ENCODE results near the gene MORN1.

Gene MORN1

GRCh38 chr1:2308844-2309243 is 82.5 kb downstream of the MORN1 start:
- H3K4me3 ChIP-seq (ENCODE audit: low read depth in 1 of 2, low read length in 2 of 2): no peak overlapping the region
- no peak overlapping the region for H3K9ac ChIP-seq (ENCODE audit: low read length)
- H3K4me1 ChIP-seq (ENCODE audit: insufficient read depth, low read length): peaks cover 60% of the 10 kb centered on the region
- H3K27me3 ChIP-seq (ENCODE audit: control insufficient read depth in 1 of 2, insufficient read depth in 2 of 2, low read length in 2 of 2): no peaks in the 10 kb centered on the region
- no peak overlapping the region for H3K27ac ChIP-seq (ENCODE audit: low read depth, low read length)
- H3K36me3 ChIP-seq (ENCODE audit: insufficient read depth, low read length): peaks cover 23% of the 10 kb centered on the region
- no peaks in the 10 kb centered on the region for H3K9me3 ChIP-seq (ENCODE audit: low read length)

GRCh38 chr1:2307972-2308371 is 83.4 kb downstream of the MORN1 start:
- no peak overlapping the region for H3K4me3 ChIP-seq (ENCODE audit: low read depth in 1 of 2, low read length in 2 of 2)
- H3K9ac ChIP-seq (ENCODE audit: low read length): no peak overlapping the region
- H3K27me3 ChIP-seq (ENCODE audit: control insufficient read depth in 1 of 2, insufficient read depth in 2 of 2, low read length in 2 of 2): no peaks in the 10 kb centered on the region
- peaks cover 32% of the 10 kb centered on the region for H3K36me3 ChIP-seq (ENCODE audit: insufficient read depth, low read length)
- H3K27ac ChIP-seq (ENCODE audit: low read depth, low read length): no peak overlapping the region
- no peaks in the 10 kb centered on the region for H3K9me3 ChIP-seq (ENCODE audit: low read length)
- peaks cover 58% of the 10 kb centered on the region for H3K4me1 ChIP-seq (ENCODE audit: insufficient read depth, low read length)

GRCh38 chr1:2307064-2307605 is 84.2 kb downstream of the MORN1 start:
- Histone ChIP-seq H3K9me3 (ENCODE audit: low read length) (no peaks in the 10 kb centered on the region), H3K4me3 (ENCODE audit: low read depth in 1 of 2, low read length in 2 of 2) (no peak overlapping the region), H3K27ac (ENCODE audit: low read depth, low read length) (no peak overlapping the region), H3K9ac (ENCODE audit: low read length) (no peak overlapping the region), H3K36me3 (ENCODE audit: insufficient read depth, low read length) (peaks cover 38% of the 10 kb centered on the region), H3K4me1 (ENCODE audit: insufficient read depth, low read length) (peaks cover 50% of the 10 kb centered on the region), H3K27me3 (ENCODE audit: control insufficient read depth in 1 of 2, insufficient read depth in 2 of 2, low read length in 2 of 2) (no peaks in the 10 kb centered on the region)

GRCh38 chr1:2306151-2306978 is 85.0 kb downstream of the MORN1 start:
- Histone ChIP-seq H3K4me1 (ENCODE audit: insufficient read depth, low read length) (peaks cover 48% of the 10 kb centered on the region), H3K36me3 (ENCODE audit: insufficient read depth, low read length) (peaks cover 38% of the 10 kb centered on the region), H3K9me3 (ENCODE audit: low read length) (no peaks in the 10 kb centered on the region), H3K27ac (ENCODE audit: low read depth, low read length) (peak overlapping the region; percentile 4), H3K27me3 (ENCODE audit: control insufficient read depth in 1 of 2, insufficient read depth in 2 of 2, low read length in 2 of 2) (no peaks in the 10 kb centered on the region), H3K9ac (ENCODE audit: low read length) (no peak overlapping the region), H3K4me3 (ENCODE audit: low read depth in 1 of 2, low read length in 2 of 2) (no peak overlapping the region)

- Histone ChIP-seq H3K36me3 (ENCODE audit: insufficient read depth, low read length) (peaks cover 38% of the 10 kb centered on the region), H3K9ac (ENCODE audit: low read length) (no peak overlapping the region), H3K9me3 (ENCODE audit: low read length) (no peaks in the 10 kb centered on the region), H3K27ac (ENCODE audit: low read depth, low read length) (peak overlapping the region; percentile 4), H3K4me3 (ENCODE audit: low read depth in 1 of 2, low read length in 2 of 2) (no peak overlapping the region), H3K4me1 (ENCODE audit: insufficient read depth, low read length) (peaks cover 48% of the 10 kb centered on the region), H3K27me3 (ENCODE audit: control insufficient read depth in 1 of 2, insufficient read depth in 2 of 2, low read length in 2 of 2) (no peaks in the 10 kb centered on the region)
These were observed 86.3 kb downstream of the MORN1 start for GRCh38 chr1:2304921-2305681.

GRCh38 chr1:2304282-2304681 is 87.1 kb downstream of the MORN1 start:
- Histone ChIP-seq H3K9ac (ENCODE audit: low read length) (no peak overlapping the region), H3K4me3 (ENCODE audit: low read depth in 1 of 2, low read length in 2 of 2) (no peak overlapping the region), H3K9me3 (ENCODE audit: low read length) (no peaks in the 10 kb centered on the region), H3K27me3 (ENCODE audit: control insufficient read depth in 1 of 2, insufficient read depth in 2 of 2, low read length in 2 of 2) (no peaks in the 10 kb centered on the region), H3K36me3 (ENCODE audit: insufficient read depth, low read length) (peaks cover 38% of the 10 kb centered on the region), H3K4me1 (ENCODE audit: insufficient read depth, low read length) (peaks cover 54% of the 10 kb centered on the region), H3K27ac (ENCODE audit: low read depth, low read length) (no peak overlapping the region)

GRCh38 chr1:2303781-2304180 is 87.6 kb downstream of the MORN1 start:
- no peak overlapping the region for H3K9ac ChIP-seq (ENCODE audit: low read length)
- H3K36me3 ChIP-seq (ENCODE audit: insufficient read depth, low read length): peaks cover 38% of the 10 kb centered on the region
- H3K9me3 ChIP-seq (ENCODE audit: low read length): no peaks in the 10 kb centered on the region
- H3K4me1 ChIP-seq (ENCODE audit: insufficient read depth, low read length): peaks cover 59% of the 10 kb centered on the region
- no peak overlapping the region for H3K4me3 ChIP-seq (ENCODE audit: low read depth in 1 of 2, low read length in 2 of 2)
- H3K27ac ChIP-seq (ENCODE audit: low read depth, low read length): no peak overlapping the region
- H3K27me3 ChIP-seq (ENCODE audit: control insufficient read depth in 1 of 2, insufficient read depth in 2 of 2, low read length in 2 of 2): no peaks in the 10 kb centered on the region

- Histone ChIP-seq H3K27ac (ENCODE audit: low read depth, low read length) (no peak overlapping the region), H3K9ac (ENCODE audit: low read length) (no peak overlapping the region), H3K9me3 (ENCODE audit: low read length) (no peaks in the 10 kb centered on the region), H3K4me3 (ENCODE audit: low read depth in 1 of 2, low read length in 2 of 2) (no peak overlapping the region), H3K36me3 (ENCODE audit: insufficient read depth, low read length) (peaks cover 34% of the 10 kb centered on the region), H3K27me3 (ENCODE audit: control insufficient read depth in 1 of 2, insufficient read depth in 2 of 2, low read length in 2 of 2) (no peaks in the 10 kb centered on the region), H3K4me1 (ENCODE audit: insufficient read depth, low read length) (peaks cover 65% of the 10 kb centered on the region)
These were observed 88.2 kb downstream of the MORN1 start for GRCh38 chr1:2303016-2303775.

GRCh38 chr1:2302292-2302925 is 88.9 kb downstream of the MORN1 start:
- H3K9me3 ChIP-seq (ENCODE audit: low read length): no peaks in the 10 kb centered on the region
- peaks cover 27% of the 10 kb centered on the region for H3K36me3 ChIP-seq (ENCODE audit: insufficient read depth, low read length)
- H3K9ac ChIP-seq (ENCODE audit: low read length): no peak overlapping the region
- H3K27me3 ChIP-seq (ENCODE audit: control insufficient read depth in 1 of 2, insufficient read depth in 2 of 2, low read length in 2 of 2): no peaks in the 10 kb centered on the region
- H3K4me3 ChIP-seq (ENCODE audit: low read depth in 1 of 2, low read length in 2 of 2): no peak overlapping the region
- H3K27ac ChIP-seq (ENCODE audit: low read depth, low read length): no peak overlapping the region
- peaks cover 66% of the 10 kb centered on the region for H3K4me1 ChIP-seq (ENCODE audit: insufficient read depth, low read length)

- peaks cover 24% of the 10 kb centered on the region for H3K36me3 ChIP-seq (ENCODE audit: insufficient read depth, low read length)
- no peak overlapping the region for H3K4me3 ChIP-seq (ENCODE audit: low read depth in 1 of 2, low read length in 2 of 2)
- peaks cover 66% of the 10 kb centered on the region for H3K4me1 ChIP-seq (ENCODE audit: insufficient read depth, low read length)
- no peaks in the 10 kb centered on the region for H3K27me3 ChIP-seq (ENCODE audit: control insufficient read depth in 1 of 2, insufficient read depth in 2 of 2, low read length in 2 of 2)
- peak overlapping the region; percentile 49 for H3K27ac ChIP-seq (ENCODE audit: low read depth, low read length)
- no peaks in the 10 kb centered on the region for H3K9me3 ChIP-seq (ENCODE audit: low read length)
- no peak overlapping the region for H3K9ac ChIP-seq (ENCODE audit: low read length)
These were observed 89.6 kb downstream of the MORN1 start for GRCh38 chr1:2301607-2302291.
